Left colon (tissue), 2 donors: ENCODE data around the gene FOXL2NB. TPM values are rescaled to one million over a fixed set of nuclear protein-coding genes. Genes with fewer than 3 reads are reported as not detected.

Source experiments
- ATAC-seq: fragments of 200-7000 bp; cut with Tn5 transposase; one replicate; pipeline ENCODE4 v1.9.1; 2020; ENCODE audit warnings: mild to moderate bottlenecking, moderate library complexity
- DNase-seq, 2 donors: peaks; one replicate each; pipeline ENCODE4 v3.0.0-alpha.2; 2020
- intact Hi-C, 2 donors: fragments of 100-400 bp; cut with DNase I in 1 of 2; cut with micrococcal nuclease in 1 of 2; formaldehyde crosslinking; loops; one replicate each; pipeline versions ENCODE4 v1.11.2 to v1.14.0; 2022; cut with DNase I, micrococcal nuclease
- long read RNA-seq: library from polyadenylated mRNA; unstranded; transcript quantifications from one replicate; pipeline ENCODE4 v2.0.0, GENCODE V29; 2021
- total RNA-seq, 2 donors: library from RNA; stranded (reverse); fragmentation: NEBNext Ultra II Directional; extraction: Animal tissue kit (Norgen Biotek cat#: 25700); gene quantifications; one replicate each; pipeline ENCODE4 v1.2.1, GENCODE V29; 2021
- donor health status: DM: no; HTN: no; CAD: no.
- donor health status: DM: yes; HTN: yes; CAD: no.

Gene FOXL2NB
- not detected for total RNA-seq
- long read RNA-seq: 0 reads

GRCh38 chr3:138946663-138947494 is at the start of gene FOXL2NB, which contains the start of gene FOXL2:
Gene FOXL2NB (plus strand): TSS chr3:138947217. CDS start chr3:138947365, 148 bp downstream.
Gene FOXL2 (minus strand): TSS chr3:138947137. CDS start chr3:138946722, 415 bp downstream.
- DNase-seq: peak in 1 of 2 donors; percentile 22
- intact Hi-C loops: no loop called here
- peak; percentile 22 for ATAC-seq

GRCh38 chr3:138898301-138898700 is 48.7 kb upstream of the FOXL2NB start:
- peak; percentile 92 for ATAC-seq
- intact Hi-C loops: no loop called here
- DNase-seq: no peak

GRCh38 chr3:138898708-138899107 is 48.3 kb upstream of the FOXL2NB start:
- intact Hi-C loops: no loop called here
- ATAC-seq: peak; percentile 45
- DNase-seq: no peak

DNA sequence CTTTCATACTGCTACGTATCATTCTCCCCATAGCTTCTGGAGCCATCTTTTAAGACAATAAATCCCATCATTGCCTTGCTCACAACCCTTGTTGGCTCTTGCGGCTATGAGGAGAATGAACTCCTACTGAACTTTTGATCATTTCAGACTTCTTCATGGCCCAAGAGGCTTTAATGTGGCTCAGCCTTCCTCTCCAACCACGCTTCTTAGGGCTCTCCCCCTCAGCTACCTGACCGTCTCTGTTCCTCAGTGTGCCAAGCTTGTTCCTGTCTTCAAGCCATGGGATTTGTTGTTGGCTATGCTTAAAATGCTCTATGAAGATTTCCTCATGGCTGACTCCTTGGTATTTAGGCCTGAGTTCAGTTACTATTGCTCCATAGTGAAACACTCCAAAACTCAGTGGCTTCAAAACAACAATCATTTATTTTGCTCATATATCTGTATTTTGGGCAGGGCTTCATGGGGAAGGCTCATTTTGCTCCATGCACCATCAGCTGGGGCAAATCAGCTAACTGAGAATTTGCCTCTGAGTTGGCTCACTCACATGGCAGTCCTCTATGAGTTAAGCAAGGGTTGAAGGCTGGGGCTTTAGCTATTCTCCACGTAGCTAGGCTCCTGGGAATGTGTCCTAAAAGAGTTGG is 47.5 kb upstream of the FOXL2NB start:
- intact Hi-C loops: no loop called here
- DNase-seq (no peak), ATAC-seq (no peak)

GRCh38 chr3:138901567-138901966 is 45.5 kb upstream of the FOXL2NB start:
- ATAC-seq (no peak), DNase-seq (no peak)
- intact Hi-C loops: no loop called here

- intact Hi-C loops: no loop called here
- ATAC-seq (no peak), DNase-seq (no peak)
Observed at GRCh38 chr3:138902171-138902570, 44.8 kb upstream of the FOXL2NB start.

- DNase-seq (no peak), ATAC-seq (no peak)
- intact Hi-C loops: no loop called here
Observed at GRCh38 chr3:138907539-138907938, 39.5 kb upstream of the FOXL2NB start.

DNA sequence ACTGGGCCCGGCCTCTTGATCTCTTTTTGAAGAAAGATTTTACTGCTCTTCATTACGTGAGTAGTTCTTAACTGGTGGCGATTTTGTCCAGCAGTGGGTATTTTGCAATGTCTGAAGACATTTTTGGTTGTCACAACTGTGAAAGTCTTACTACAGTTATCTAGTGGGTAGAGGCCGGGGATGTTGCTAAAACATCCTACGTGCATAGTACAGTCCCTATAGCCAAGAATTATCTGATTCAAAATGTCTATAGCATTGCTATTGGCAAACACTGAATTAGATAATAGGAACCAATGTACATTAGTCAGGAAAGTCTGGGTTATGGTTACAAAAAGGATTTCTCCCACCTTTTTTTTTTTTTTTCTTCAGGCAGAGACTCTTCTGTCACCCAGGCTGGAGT is 38.2 kb upstream of the FOXL2NB start:
- ATAC-seq (no peak), DNase-seq (no peak)
- intact Hi-C loops: no loop called here

- DNase-seq: no peak
- intact Hi-C loops: loop anchor here in 1 of 2 donors (10.0 kb wide), 1 partner anchor 215 kb away; no protein-coding TSS in a partner anchor
Observed at GRCh38 chr3:138909904-138910303, 37.1 kb upstream of the FOXL2NB start.

DNA sequence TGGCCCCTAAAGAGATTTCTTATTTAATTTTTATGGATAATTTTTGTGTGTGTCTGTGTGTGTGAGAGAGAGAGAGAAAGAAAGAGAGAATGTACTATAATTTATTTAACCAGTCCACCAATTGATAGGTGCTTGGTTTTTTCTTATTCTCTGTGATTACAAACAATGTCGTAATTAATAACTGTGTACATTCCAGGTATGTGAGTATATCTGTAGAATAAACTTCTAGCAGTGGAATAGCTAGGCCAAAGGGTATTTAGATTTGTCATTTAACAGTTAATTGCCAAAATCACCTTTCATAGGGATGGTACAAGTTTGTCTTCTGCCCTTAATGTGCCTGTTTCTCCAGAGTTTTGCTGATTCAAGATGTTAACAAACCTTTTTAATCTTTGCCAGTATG is 35.4 kb upstream of the FOXL2NB start:
- intact Hi-C loops: loop anchor here in 1 of 2 donors (10.0 kb wide), 1 partner anchor 217 kb away; no protein-coding TSS in a partner anchor
- ATAC-seq: no peak

More at GRCh38 chr3:138909904-138910303, 37.1 kb upstream of the FOXL2NB start:
- ATAC-seq: peak; percentile 61

GRCh38 chr3:138912237-138912636 is 34.8 kb upstream of the FOXL2NB start:
- DNase-seq (no peak), ATAC-seq (no peak)
- intact Hi-C loops: loop anchor here in 1 of 2 donors (10.0 kb wide), 1 partner anchor 217 kb away; no protein-coding TSS in a partner anchor

More for the DNA sequence above, 35.4 kb upstream of the FOXL2NB start:
- no peak for DNase-seq

DNA sequence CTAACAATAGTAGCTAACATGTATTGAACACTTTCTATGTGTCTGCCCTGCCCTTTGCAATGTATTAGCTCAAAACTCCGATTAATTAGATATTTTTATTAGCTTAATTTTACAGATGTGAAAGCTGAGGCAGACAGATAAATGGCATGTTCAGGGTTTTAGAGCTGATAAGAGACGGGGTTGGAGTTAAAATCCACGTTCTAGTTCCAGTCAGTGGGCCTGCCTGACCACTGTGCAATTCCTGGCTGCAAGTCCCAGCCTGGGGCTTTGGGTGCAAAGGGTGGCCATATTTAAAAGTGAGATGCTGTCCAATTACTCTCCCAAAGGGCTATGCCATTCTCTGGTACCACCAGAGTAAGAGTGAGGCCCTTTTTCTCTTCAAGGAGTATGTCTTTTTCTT is 33.3 kb upstream of the FOXL2NB start:
- intact Hi-C loops: loop anchor here in 1 of 2 donors (10.0 kb wide), 1 partner anchor 219 kb away; no protein-coding TSS in a partner anchor

DNA sequence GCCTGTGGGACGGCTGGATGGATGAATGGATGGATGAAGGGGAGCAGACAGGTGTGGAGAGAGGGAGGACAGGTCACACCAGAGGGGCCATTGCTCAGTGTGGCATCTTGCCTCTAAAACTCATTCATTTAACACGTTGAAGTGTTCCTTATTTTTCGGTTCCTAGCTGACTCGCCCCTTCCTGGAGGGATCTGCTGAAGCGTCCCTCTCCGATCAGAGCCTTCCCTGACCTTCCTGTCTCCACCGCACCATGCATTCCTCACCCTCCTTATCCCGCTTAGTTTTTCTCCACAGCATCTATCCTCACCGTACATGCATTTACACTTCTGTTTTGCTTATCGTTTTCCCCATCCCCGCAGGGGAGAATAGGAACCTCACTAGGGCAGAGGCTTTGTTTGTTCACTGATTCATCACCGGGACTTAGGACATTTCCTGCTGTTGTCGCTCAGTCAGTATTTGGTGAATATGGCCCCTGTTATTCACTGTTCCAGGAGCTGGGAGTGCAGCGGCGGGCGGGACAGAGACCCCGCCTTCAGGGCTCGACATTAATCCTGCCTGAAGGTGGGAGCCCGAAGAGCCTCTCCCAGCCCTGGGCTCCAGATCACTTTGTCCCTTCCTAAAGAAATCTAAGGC is 32.0 kb upstream of the FOXL2NB start:
- intact Hi-C loops: loop anchor here (5.0 to 10.0 kb wide), 2 partner anchors 220 to 318 kb away; no protein-coding TSS in a partner anchor
- ATAC-seq: peak; percentile 68
- peak in 1 of 2 donors; percentile 61 for DNase-seq

More for the DNA sequence above, 33.3 kb upstream of the FOXL2NB start:
- ATAC-seq (no peak), DNase-seq (no peak)

- intact Hi-C loops: loop anchor here (2.0 to 10.0 kb wide), 3 partner anchors 217 to 318 kb away; no protein-coding TSS in a partner anchor
- DNase-seq (peak; percentile 89 to 96), ATAC-seq (peak; percentile 85)
Observed at GRCh38 chr3:138915503-138916498, 31.2 kb upstream of the FOXL2NB start.

DNA sequence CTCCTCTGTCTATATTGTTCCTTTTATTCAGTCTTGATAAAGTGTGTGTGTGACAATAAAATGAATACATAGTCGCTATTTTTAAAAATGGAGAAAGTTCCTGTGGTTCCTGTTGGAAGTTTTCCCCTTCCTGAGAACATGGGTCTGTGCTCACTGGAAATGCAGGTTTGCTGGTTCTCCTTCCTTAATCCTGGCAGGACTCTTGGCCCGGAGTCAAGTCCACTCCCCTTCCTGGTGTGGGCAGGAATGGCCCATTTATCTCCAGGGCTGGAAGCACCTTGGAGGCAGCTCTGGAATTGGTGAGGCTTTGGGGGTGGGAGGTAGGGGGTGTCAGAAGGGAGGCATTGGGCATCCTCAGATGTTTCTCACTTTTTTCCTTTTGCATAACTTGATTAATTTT is 30.2 kb upstream of the FOXL2NB start:
- intact Hi-C loops: loop anchor here (2.0 to 10.0 kb wide), 3 partner anchors 218 to 320 kb away; no protein-coding TSS in a partner anchor
- peak; percentile 42 for ATAC-seq
- peak; percentile 84 to 89 for DNase-seq

DNA sequence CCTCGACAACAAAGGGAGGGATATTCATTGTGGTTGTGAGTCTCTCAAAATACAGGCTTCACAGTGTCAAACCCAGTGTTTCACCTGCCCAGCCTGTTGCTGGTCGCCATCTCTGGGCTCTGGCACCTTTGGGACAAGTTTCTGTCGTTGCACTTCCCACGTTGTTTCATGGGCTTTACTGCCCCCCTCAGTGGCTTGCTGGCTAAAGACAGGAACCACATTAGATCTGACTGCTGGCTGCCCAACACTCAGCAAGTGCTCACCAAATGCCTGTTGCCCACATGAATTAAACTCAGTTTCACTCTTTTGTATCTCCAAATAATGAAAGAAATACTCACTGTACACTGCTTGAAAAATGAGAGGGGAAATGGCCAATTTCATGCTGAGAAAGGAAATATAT is 27.7 kb upstream of the FOXL2NB start:
- no peak for DNase-seq
- intact Hi-C loops: loop anchor here (5.0 to 10.0 kb wide), 2 partner anchors 225 to 322 kb away; no protein-coding TSS in a partner anchor

More for the DNA sequence above, 27.7 kb upstream of the FOXL2NB start:
- no peak for ATAC-seq
